ENCODE results near the gene TLK1.

TLK1 gene

DNA sequence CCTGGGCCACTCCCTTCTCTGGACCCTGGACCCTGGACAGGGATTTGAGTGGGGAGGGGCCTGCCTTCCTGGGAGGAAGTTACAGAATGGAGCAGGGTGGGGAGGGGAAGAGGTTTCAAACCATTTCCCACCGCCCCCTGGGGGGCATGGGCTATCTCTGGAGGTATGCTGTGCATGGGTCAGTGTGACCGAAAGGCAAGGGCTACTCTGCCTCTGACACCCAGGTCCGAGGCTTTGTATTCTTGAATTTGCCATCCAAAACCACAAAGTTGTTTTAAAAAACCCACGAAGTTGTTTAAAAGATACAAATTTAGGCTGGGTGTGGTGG, 184.8 kb downstream of the TLK1 start:
- in situ Hi-C loops (cut with MboI; ENCODE audit: low sequenced_read_pairs): no loop called here

DNA sequence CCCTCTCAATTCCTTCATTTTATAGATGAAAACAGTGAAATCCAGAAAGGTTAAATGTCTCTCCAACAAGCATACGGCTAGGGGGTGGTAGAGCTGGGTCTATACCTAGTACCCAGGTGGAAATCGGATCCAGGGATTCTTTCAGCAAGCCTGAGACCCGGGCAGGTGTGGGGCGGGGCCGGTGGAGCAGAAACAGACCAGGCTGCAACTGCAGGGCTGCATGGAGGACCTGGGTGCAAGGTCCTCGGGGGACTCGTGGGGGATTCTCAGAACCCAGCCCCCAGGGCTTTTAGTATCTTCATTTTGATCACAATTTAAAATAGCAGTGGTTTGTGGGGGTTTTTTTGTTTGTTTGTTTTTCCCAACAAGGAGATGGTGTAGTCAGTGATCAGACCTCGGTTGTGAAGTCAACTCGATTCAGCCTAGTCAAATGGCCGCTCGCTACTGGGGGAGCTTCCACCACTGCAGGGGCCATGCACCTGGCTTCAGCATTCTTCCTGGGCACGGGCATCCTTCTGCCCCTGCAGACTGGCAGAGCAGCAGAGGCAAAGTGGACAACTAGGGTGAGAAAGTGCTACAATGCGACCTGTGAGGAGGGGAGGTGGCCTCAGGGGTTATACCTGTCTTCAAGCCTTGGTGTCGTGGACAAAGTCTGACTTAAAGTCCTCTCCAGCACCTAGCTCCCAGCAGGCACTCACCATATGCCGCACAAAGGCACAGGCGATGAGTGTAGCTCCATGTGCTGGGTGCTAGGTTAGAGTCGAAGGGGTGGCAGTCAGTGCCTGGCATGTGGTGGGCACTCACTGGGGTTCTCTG, 185.4 kb downstream of the TLK1 start:
- no peaks in the 10 kb centered on the region for H3K27me3 ChIP-seq (ENCODE audit: low read depth)
- peaks cover 10% of the 10 kb centered on the region for H3K4me1 ChIP-seq
- no peaks in the 10 kb centered on the region for H3K36me3 ChIP-seq (replicated peaks)
- H3K4me3 ChIP-seq: no peak overlapping the region
- H3K9me3 ChIP-seq: no peaks in the 10 kb centered on the region
- in situ Hi-C loops (cut with MboI; ENCODE audit: low sequenced_read_pairs): no loop called here
- DNase-seq (ENCODE audit: low spot score in 2 of 2): no peak

More for the DNA sequence above, 184.8 kb downstream of the TLK1 start:
- H3K4me3 ChIP-seq: no peak overlapping the region
- H3K36me3 ChIP-seq (replicated peaks): no peaks in the 10 kb centered on the region
- H3K27me3 ChIP-seq (ENCODE audit: low read depth): no peaks in the 10 kb centered on the region
- H3K9me3 ChIP-seq: no peaks in the 10 kb centered on the region
- no peak for DNase-seq (ENCODE audit: low spot score in 2 of 2)
- peaks cover 10% of the 10 kb centered on the region for H3K4me1 ChIP-seq

DNA sequence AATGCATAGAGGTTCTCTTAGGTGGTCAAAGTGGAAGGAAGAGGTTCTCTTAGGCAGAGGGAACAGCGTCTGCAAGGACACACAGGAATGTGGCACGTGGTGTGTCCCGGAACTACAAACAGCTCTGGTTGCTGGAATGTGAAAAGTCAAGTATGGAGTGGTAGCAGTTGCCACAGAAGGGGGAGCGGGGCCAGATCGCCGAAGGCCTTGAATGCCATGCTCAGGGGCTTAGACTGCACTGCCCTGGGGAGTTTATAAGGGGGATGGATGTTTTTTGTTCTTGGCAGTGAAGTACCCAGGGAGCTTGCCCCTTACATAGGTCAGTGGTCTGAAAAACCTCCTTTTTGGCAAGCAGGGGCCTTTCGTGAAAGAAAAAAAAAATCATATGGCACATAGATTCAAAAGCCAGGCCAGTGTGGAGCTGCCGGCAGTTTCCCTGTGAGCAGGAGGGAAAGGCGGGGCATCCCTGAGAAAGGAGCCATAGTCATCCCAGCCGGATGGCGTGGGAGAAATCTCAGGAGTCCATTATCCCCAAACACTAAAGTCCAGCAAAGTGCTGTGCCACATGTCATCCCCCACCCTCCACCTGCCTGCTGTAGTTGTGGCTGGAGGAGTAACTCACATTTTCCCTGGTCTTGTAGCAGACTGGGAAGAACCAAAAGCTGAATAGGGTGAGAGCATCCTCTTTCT, 186.2 kb downstream of the TLK1 start:
- Histone ChIP-seq H3K4me1 (peaks cover 10% of the 10 kb centered on the region), H3K36me3 (replicated peaks) (no peaks in the 10 kb centered on the region), H3K4me3 (no peak overlapping the region), H3K27me3 (ENCODE audit: low read depth) (no peaks in the 10 kb centered on the region), H3K9me3 (no peaks in the 10 kb centered on the region)
- DNase-seq (ENCODE audit: low spot score in 2 of 2): no peak
- in situ Hi-C loops (cut with MboI; ENCODE audit: low sequenced_read_pairs): loop anchor here (5.0 kb wide), 1 partner anchor 443 kb away; no protein-coding TSS in a partner anchor

DNA sequence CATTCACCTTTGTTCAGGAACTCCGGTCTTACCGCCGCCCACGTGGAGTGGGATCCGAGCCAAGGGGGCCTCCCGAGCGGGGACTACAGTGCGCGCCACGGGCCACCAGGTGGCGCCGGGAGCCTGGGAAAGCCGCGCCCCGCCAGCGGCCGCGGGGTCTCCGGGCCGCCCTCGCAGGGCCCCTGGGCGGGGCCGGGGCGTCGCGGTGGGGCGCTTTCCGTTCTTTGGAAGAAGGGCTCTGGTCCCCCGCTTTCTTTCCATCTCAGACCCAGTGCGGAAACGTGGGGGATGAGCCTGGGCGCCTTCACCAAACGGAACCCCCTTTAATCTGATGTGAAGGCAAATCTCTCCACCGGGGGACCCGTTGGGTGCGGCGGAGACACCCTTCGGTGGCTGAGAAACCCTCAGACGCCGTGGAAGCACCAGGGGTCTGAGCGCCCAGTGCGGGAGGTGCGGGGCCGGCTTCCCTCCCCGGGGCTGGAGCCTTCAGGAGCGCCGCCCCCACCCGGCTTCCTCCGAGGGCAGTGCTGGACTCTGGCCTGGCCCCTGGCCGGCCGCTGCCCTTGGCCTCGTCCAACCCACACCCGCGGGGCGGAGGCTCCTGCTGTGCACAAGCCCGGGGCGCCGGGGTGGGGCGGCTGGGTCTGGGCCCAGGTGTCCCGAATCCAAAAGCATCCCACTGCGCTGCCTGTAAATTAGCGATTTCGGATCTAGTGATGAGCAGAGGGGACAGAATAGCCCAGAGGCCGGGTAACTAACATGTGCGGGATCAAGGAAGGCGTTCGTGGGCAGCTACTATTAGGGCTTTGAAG, 187.0 kb downstream of the TLK1 start:
- Histone ChIP-seq H3K27me3 (ENCODE audit: low read depth) (no peaks in the 10 kb centered on the region), H3K4me3 (peak overlapping the region; percentile 44), H3K36me3 (replicated peaks) (no peaks in the 10 kb centered on the region), H3K9me3 (no peaks in the 10 kb centered on the region), H3K4me1 (peaks cover 10% of the 10 kb centered on the region)
- in situ Hi-C loops (cut with MboI; ENCODE audit: low sequenced_read_pairs): loop anchor here (5.0 kb wide), 1 partner anchor 444 kb away; no protein-coding TSS in a partner anchor
- DNase-seq (ENCODE audit: low spot score in 2 of 2): peak; percentile 76 to 92

DNA sequence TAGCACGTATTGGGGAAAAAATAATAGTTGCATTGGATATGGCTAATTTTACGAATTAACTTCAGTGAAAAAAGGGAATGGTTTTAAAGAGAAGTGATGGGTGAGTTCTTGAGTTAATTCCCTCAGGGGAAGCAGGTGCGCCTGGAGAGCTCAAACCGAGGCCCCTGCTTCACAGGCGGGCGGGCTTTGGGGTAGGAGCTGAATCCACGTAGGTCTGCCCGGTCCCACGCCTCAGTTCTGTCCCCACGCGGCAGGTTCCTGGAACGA, 187.5 kb downstream of the TLK1 start:
- Histone ChIP-seq H3K4me3 (peak overlapping the region; percentile 44), H3K27me3 (ENCODE audit: low read depth) (no peaks in the 10 kb centered on the region), H3K9me3 (no peaks in the 10 kb centered on the region), H3K36me3 (replicated peaks) (peaks cover under 1% of the 10 kb centered on the region; the same call in 1 of the 2 replicates), H3K4me1 (peaks cover 10% of the 10 kb centered on the region)
- no peak for DNase-seq (ENCODE audit: low spot score in 2 of 2)
- in situ Hi-C loops (cut with MboI; ENCODE audit: low sequenced_read_pairs): loop anchor here (5.0 kb wide), 1 partner anchor 444 kb away; no protein-coding TSS in a partner anchor

DNA sequence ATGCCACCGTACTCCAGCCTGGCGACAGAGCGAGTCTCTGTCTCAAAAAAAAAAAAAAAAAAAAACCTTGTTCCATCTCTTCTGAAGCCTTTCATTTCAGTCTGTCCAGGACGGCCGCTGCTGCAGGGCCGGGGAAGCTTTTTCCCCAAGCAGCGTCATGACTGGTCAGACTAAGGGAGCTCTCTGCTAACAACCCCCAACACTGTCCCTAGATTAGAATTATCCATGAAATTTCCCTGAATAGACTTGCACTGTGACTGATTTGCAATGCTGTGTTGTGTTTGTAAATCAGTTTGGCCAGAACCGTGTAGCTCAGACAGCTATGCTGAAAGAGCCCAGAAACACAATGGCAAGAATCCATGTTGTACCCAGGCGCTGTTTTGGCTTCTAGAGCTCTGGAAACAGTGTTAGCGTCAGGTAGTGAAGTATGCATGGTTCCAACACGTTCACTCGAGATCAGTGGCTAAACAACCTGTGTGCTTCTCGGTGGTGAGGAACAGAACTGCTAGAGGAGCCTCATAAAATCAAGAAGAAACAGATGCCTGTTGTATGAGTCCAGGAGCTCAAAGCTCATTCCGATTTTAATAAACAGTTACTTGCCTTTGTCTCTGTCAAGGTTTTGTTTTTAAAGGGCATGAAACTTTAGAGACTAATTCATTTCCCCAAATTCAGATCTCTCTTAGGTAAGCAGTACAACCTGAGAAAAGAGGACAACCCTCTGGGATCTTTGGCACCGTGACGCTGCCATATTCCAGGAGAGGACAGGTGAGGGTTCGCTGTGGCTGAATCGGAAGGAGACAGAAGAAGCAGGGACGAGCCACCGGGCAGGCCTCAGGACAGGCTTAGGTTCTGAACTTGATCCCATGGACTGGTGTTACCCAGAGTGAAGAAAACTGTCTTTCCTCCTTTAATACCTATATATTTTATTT, 188.1 kb downstream of the TLK1 start:
- Histone ChIP-seq H3K27me3 (ENCODE audit: low read depth) (no peaks in the 10 kb centered on the region), H3K36me3 (replicated peaks) (peaks cover 4% of the 10 kb centered on the region; the same call in 1 of the 2 replicates), H3K4me1 (peaks cover 10% of the 10 kb centered on the region), H3K9me3 (no peaks in the 10 kb centered on the region), H3K4me3 (peak overlapping the region; percentile 44)
- in situ Hi-C loops (cut with MboI; ENCODE audit: low sequenced_read_pairs): loop anchor here (5.0 kb wide), 1 partner anchor 445 kb away; no protein-coding TSS in a partner anchor
- no peak for DNase-seq (ENCODE audit: low spot score in 2 of 2)

DNA sequence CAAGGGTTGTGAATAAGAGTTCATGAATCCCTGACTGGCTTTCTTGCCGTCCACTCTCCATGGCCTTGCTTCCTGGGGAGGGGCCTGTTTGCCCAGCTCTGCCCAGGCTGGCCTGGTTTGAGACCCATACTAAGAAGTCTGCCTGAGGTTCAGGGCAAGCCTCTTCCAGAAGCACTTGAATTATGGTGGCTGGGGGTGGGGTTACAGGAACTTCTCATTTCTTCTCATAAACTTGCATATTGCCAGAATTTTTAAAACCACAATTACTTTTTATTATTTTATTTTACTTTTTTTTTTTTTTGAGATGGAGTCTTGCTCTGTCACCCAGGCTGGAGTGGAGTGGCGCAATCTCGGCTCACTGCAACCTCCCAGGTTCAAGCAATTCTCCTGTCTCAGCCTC, 189.6 kb downstream of the TLK1 start:
- H3K4me3 ChIP-seq: no peak overlapping the region
- peaks cover 10% of the 10 kb centered on the region for H3K4me1 ChIP-seq
- in situ Hi-C loops (cut with MboI; ENCODE audit: low sequenced_read_pairs): loop anchor here (5.0 kb wide), 1 partner anchor 446 kb away; no protein-coding TSS in a partner anchor
- peaks cover 18% of the 10 kb centered on the region for H3K36me3 ChIP-seq (replicated peaks)
- H3K9me3 ChIP-seq: no peaks in the 10 kb centered on the region
- DNase-seq (ENCODE audit: low spot score in 2 of 2): no peak
- no peaks in the 10 kb centered on the region for H3K27me3 ChIP-seq (ENCODE audit: low read depth)

DNA sequence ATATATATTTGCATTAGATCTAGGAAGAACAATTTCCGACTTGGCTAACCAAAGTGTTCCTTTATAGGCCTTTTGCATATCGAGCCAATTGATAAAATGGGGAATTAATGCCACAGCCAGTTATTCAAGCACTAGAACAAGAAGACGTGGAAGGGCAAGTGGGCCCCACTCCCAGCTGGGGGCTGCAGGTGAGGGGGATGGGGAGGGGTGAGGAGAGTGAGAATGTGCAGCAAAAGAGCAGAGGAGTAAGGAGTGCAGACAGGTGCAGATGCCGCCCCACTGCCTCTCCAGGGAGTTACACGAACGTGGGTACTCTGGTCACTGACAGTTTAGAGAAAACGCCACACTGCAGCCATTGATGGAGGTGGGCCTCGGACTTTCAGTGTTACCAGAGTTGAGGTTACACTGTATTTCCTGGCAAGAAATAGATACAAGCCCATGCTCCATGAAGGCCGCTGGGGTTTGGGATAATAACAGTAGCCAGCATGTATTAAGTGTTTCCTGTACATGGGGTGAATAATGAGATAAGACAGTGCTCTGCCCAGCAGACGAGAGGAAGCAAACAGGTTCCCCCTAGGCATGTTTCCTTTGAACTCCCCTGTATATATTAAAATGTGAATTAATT, 190.7 kb downstream of the TLK1 start:
- DNase-seq (ENCODE audit: low spot score in 2 of 2): no peak
- H3K4me3 ChIP-seq: no peak overlapping the region
- H3K4me1 ChIP-seq: peaks cover 10% of the 10 kb centered on the region
- H3K27me3 ChIP-seq (ENCODE audit: low read depth): no peaks in the 10 kb centered on the region
- peaks cover 29% of the 10 kb centered on the region for H3K36me3 ChIP-seq (replicated peaks)
- no peaks in the 10 kb centered on the region for H3K9me3 ChIP-seq
- in situ Hi-C loops (cut with MboI; ENCODE audit: low sequenced_read_pairs): loop anchor here (5.0 kb wide), 1 partner anchor 447 kb away; no protein-coding TSS in a partner anchor

DNA sequence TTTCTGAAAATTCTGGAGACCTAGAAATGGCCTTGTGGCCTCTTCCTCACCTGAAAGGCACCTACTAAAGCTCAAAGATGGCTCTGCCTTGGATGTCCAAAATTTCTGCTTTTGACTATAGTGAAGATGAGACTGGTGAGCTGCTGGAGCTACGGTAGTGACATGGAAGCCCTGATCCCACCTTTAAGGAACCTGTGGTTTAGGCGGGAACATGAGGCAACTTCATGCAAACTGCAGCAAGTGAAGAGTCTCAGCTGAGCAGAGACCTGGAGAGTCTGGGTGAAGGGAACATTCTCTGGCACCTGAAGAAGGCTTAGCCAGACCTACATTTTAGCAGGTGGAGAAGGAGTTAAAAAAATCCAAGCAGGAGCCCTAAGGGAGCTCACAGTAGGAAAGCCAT, 191.7 kb downstream of the TLK1 start:
- no peak for DNase-seq (ENCODE audit: low spot score in 2 of 2)
- peaks cover 36% of the 10 kb centered on the region for H3K36me3 ChIP-seq (replicated peaks)
- in situ Hi-C loops (cut with MboI; ENCODE audit: low sequenced_read_pairs): no loop called here
- no peak overlapping the region for H3K4me3 ChIP-seq
- no peaks in the 10 kb centered on the region for H3K9me3 ChIP-seq
- peaks cover 9% of the 10 kb centered on the region for H3K4me1 ChIP-seq
- no peaks in the 10 kb centered on the region for H3K27me3 ChIP-seq (ENCODE audit: low read depth)

DNA sequence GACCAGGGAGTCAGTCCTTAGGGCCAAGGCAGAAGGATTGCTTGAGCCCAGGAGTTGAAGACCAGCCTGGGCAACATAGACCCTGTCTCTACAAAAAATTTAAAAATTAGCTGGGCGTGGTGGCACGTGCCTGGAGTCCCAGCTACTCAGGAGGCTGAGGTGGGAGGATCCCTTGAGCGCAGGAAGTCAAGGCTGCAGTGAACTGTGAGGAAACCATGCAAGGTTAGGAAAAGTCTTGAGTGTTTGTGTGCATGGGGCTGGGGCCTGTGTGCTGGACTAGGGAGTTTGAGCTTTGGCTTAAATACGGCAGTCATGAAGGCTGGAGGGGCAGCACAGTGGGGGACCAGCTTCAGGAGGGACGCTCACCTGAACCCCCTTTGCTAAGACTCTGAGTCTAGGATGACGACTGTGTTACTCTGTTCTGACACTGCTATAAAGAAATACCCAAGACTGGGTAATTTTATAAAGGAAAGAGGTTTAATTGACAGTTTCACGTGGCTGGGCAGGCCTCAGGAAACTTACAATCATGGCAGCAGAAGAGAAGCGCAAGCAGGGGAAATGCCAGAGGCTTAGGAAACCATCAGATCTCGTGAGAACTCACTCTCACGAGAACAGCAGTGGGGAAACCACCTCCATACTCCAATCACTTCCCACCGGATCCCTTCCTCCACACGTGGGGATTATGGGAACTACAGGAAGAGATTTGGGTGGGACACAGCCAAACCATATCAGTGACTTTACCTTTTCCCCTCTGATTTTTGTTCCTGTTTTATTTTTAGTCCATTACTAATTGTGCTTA, 192.3 kb downstream of the TLK1 start:
- Histone ChIP-seq H3K4me1 (peaks cover 5% of the 10 kb centered on the region; the same call in 1 of the 2 replicates), H3K9me3 (no peaks in the 10 kb centered on the region), H3K27me3 (ENCODE audit: low read depth) (no peaks in the 10 kb centered on the region), H3K4me3 (no peak overlapping the region), H3K36me3 (replicated peaks) (peaks cover 42% of the 10 kb centered on the region)
- no peak for DNase-seq (ENCODE audit: low spot score in 2 of 2)
- in situ Hi-C loops (cut with MboI; ENCODE audit: low sequenced_read_pairs): no loop called here

DNA sequence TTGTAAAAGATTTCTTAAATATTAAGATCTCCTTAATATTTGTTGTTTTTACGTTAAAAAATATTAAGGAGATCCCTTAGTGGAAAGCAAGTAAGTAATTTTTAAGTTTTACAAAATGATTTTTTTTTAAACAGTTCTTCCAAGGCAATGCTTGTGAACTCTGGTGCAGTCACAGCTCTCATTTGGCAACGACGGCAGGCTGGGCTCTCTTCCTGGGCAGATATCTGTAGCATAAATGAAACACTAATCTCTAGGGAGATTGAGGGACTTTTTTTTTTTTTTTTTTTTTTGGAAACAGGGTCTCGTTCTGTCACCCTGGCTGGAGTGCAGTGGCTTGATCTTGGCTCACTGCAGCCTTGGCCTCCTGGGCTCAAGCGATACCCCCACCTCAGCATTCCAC, 193.1 kb downstream of the TLK1 start:
- H3K27me3 ChIP-seq (ENCODE audit: low read depth): no peaks in the 10 kb centered on the region

More for the DNA sequence above, 193.1 kb downstream of the TLK1 start:
- Histone ChIP-seq H3K4me1 (no peaks in the 10 kb centered on the region), H3K4me3 (no peak overlapping the region), H3K9me3 (no peaks in the 10 kb centered on the region), H3K36me3 (replicated peaks) (peaks cover 48% of the 10 kb centered on the region)
- DNase-seq (ENCODE audit: low spot score in 2 of 2): no peak
- in situ Hi-C loops (cut with MboI; ENCODE audit: low sequenced_read_pairs): no loop called here

Data from HAP-1 (cell line).